Glomerular visceral epithelial cell (primary cell): ENCODE measurements around the gene COX10.
"Not testable (repeated sequence)": the region's sequence is repeated elsewhere in the genome, so short reads cannot be mapped to it uniquely, and the experiment has no call there.

Experiments
- DNase-seq: peaks from one replicate; pipeline ENCODE4 v3.0.0-alpha.2; 2016; ENCODE audit errors: extremely low spot score

The COX10 gene

GRCh38 chr17:14069251-14070021 is at the start of gene COX10:
Gene COX10, plus strand, starts transcription at chr17:14069504. Its CDS starts 102 bp downstream, at chr17:14069606.
- peak; percentile 89 for DNase-seq

- not testable (repeated sequence) for DNase-seq
These were observed 47.5 kb upstream of the COX10 start for GRCh38 chr17:14021651-14022294.

- DNase-seq = not testable (repeated sequence)
These were observed 39.5 kb upstream of the COX10 start for GRCh38 chr17:14029755-14030154.

GRCh38 chr17:14032234-14032633 is 37.1 kb upstream of the COX10 start:
- no peak for DNase-seq

GRCh38 chr17:14033166-14033565 is 36.1 kb upstream of the COX10 start:
- DNase-seq = no peak

GRCh38 chr17:14037453-14037852 is 31.9 kb upstream of the COX10 start:
- DNase-seq = no peak

GRCh38 chr17:14038206-14038605 is 31.1 kb upstream of the COX10 start:
- peak; percentile 21 for DNase-seq

GRCh38 chr17:14042411-14042810 is 26.9 kb upstream of the COX10 start:
- DNase-seq = no peak

- no peak for DNase-seq
These were observed 24.6 kb upstream of the COX10 start for GRCh38 chr17:14044702-14045101.

- DNase-seq = no peak
These were observed 22.3 kb upstream of the COX10 start for GRCh38 chr17:14046978-14047377.

- DNase-seq = no peak
These were observed 21.7 kb upstream of the COX10 start for GRCh38 chr17:14047591-14047990.

GRCh38 chr17:14048169-14048568 is 21.1 kb upstream of the COX10 start:
- no peak for DNase-seq

- no peak for DNase-seq
These were observed 18.7 kb upstream of the COX10 start for GRCh38 chr17:14050616-14051015.

GRCh38 chr17:14051692-14052091 is 17.6 kb upstream of the COX10 start:
- no peak for DNase-seq

- DNase-seq = no peak
These were observed 16.3 kb upstream of the COX10 start for GRCh38 chr17:14052886-14053615.

GRCh38 chr17:14057591-14057990 is 11.7 kb upstream of the COX10 start:
- no peak for DNase-seq

GRCh38 chr17:14058051-14058450 is 11.3 kb upstream of the COX10 start:
- no peak for DNase-seq

GRCh38 chr17:14060706-14061105 is 8.6 kb upstream of the COX10 start:
- DNase-seq = no peak

- peak; percentile 79 for DNase-seq
These were observed 7.4 kb upstream of the COX10 start for GRCh38 chr17:14061666-14062560.

- DNase-seq = no peak
These were observed 2.0 kb upstream of the COX10 start for GRCh38 chr17:14067347-14067746.

GRCh38 chr17:14068542-14069250 is 608 bp upstream of the COX10 start:
- no peak for DNase-seq
